ENCODE results near the gene PLAC1. TPM values are rescaled to one million over a fixed set of nuclear protein-coding genes. Genes with fewer than 3 reads are reported as not detected.
A peak's percentile ranks its signal among the peaks of the same experiment; 100 is the strongest.

The PLAC1 gene
- polyA plus RNA-seq, 12 donors = 0.76 to 4.0 (median 2.0) TPM; not detected in 2

GRCh38 chrX:134543288-134543687, 115.0 kb downstream of the PLAC1 start:
- DNase-seq = no peak

DNA sequence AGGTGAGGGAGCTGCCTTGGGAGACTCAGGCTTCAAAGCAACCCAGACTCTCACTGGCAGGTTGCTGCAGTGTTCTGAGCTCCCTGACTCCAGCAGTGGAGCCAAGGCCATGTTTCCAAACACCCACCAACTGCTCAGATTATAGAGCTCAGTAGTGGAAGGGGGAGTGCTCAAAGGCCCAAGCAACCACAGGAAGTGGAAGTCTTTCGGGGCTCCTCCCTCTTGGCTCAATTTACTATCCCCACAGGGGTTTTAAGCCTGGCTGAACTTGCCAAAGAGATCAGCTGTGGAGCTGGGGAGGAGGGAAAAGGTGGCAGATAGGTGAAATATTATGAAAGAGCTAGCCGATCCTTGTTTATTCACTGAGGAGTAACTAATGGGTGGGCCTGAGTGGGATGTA, 115.8 kb downstream of the PLAC1 start:
- no peak for DNase-seq

GRCh38 chrX:134541906-134542305, 116.4 kb downstream of the PLAC1 start:
- DNase-seq = no peak

DNA sequence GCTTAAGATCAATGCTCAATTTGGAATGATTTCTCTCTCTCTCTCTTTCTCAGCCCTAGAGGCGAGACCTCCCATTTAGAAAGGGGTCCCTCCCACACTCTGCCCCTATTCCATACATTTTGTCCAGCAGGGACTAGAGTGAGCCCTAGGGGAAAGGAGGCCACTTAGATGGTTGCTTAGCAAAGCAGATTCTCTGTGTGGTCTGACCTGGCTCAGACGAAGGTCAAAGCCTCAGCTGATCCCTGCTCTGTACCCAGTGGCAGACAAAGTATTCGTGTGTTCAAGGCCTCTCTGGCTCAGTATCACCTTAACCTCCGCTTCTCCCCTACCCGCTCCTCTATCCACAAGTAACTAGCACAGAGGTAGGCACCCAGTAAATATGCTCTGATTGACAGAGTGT, 120.0 kb downstream of the PLAC1 start:
- DNase-seq = no peak

DNA sequence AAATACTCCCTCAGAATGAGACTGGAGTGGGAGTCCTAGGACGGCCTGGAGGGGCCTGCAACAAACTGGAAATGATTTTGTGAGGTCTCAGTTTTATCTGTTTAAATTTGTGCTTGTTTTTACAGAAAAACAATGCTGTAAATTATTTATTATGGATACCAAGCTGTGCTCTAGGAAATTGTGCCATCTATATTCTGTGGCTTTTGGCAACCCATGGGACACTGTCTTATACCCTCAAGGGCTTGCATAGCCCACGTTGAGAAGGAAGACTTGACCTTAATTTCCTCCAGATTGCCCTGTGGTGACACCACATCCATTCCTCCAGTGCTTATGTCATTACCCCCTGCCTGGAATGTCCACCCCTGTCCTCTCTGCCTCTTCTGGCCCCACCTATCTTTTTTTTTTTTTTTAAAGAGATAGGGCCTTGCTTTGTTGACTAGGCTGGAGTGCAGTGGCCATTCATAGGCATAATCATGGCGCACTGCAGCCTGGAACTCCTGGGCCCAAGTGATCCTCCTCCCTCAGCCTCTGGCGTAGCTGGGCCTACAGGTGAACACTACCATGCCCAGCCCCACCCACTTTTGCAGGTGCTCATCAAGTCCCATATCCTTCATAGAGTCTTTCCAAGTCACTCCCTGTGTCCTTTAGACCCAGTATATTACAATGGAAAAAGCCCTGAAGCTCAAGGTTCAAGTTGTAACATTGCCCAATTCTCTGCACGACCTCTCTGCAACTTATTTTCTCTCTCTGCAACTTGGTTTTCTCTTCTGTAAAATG, 120.9 kb downstream of the PLAC1 start:
- no peak for DNase-seq

- no peak for DNase-seq
Observed at GRCh38 chrX:134533952-134534351, 124.3 kb downstream of the PLAC1 start.

GRCh38 chrX:134533352-134533751, 124.9 kb downstream of the PLAC1 start:
- DNase-seq = no peak

GRCh38 chrX:134530845-134531244, 127.4 kb downstream of the PLAC1 start:
- DNase-seq = no peak

DNA sequence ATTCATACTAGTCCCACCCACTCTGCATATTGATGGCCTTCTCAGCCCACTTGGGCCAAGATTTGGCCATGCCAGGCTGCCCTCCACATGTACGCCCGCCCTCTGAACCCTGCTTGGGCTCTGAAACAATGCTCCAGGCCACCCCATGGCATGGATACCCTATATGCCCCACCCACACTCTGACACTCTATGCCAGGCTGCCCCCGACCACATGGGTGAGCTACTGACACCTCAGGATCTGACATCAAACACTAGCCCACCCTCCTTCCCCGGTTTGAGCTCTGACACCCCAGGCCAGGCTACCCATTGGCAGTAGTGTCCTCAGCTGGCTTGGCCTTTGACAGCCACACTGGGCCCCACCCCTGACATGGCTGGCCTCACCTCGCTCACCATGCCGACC, 128.8 kb downstream of the PLAC1 start:
- no peak for DNase-seq

GRCh38 chrX:134528960-134529359, 129.3 kb downstream of the PLAC1 start:
- DNase-seq = no peak

GRCh38 chrX:134526399-134526798, 131.9 kb downstream of the PLAC1 start:
- no peak for DNase-seq

- DNase-seq = no peak
Observed at GRCh38 chrX:134525086-134525792, 133.0 kb downstream of the PLAC1 start.

- DNase-seq = no peak
Observed at GRCh38 chrX:134524181-134524580, 134.1 kb downstream of the PLAC1 start.

DNA sequence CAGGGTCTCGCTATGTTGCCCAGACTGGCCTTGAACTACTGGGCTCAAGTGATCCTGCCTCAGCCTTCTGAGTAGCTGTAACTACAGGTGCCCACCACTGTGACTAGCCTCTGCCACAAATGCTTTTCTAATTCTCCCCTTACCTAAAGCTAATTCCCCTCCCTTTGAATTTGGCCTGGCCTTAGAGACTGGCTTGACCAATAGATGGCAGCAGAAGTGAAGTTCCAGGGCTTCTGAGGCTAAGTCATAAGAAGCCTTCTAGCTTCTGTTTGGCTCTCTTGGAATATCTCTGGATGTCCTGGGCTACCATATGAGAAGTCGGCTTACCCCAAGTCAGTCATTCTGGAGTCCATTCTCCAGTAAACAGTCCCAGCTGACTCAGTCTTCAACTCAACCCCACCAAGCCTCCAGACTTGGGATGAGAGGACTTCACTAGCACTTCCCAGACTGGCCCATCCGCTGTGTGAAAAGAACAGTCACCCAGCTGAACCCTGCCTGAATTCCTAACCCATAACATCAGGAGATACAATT, 137.3 kb downstream of the PLAC1 start:
- peak; percentile 35 for DNase-seq

Other genes with a start within 250 kb of the PLAC1 start
- gene HPRT1, start 198.3 kb downstream of the PLAC1 start, polyA plus RNA-seq (ENCODE audit: insufficient read length in 12 of 12) = 10 to 100 TPM in 11 of 12 donors, not detected in 1; 15.9 to 42.2 (median 28.8) TPM
- 10 to 100 TPM in 11 of 12 donors, not detected in 1; 25.4 to 62.4 (median 36.5) TPM for gene PABIR2, start 138.7 kb upstream of the PLAC1 start, polyA plus RNA-seq (ENCODE audit: insufficient read length in 12 of 12)